HG03064 (cell line): ENCODE measurements around the gene IL15.

Source experiments
- ATAC-seq: cut with Tn5 transposase; IDR thresholded peaks from one replicate; pipeline ENCODE4 v1.9.1; 2021; ENCODE audit warnings: low read depth; ENCODE audit not compliant: unreplicated experiment

IL15 gene

DNA sequence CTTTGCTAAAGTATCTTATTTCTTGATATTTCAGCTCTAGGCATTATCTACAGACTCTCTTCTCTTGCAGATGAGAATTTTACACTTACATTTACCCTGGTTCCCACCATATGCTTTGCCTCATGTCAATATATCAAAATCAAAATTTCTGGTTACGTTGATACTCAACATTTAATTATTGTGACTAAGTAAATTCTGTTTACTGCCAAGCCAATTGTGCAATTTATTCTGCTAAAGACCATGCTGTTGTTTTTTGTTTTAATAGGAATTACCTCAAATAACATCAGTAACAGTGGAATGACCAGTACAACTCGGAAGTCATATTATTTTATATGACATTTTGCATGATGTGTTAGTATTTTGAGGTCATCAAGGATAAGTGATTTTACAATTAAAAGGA is 125.5 kb downstream of the IL15 start:
- no peak for ATAC-seq

DNA sequence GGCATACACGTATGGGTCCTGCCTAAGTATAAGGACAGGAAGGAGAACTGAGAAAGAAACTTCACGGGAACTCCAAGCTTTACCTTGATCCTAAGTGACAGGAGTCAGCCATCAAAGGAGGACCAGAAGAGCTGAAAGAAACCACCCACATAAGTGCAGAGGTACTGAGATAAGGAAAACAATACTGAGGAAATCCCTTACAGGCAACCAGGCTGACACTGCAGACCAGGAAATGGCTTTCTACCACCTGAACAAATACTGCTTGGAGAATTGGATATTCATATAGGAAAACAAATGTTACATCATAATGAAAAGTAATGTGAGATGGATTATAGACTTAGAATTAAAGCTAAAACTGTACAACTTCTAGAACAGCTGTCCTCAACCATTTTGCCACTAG is 127.0 kb downstream of the IL15 start:
- no peak for ATAC-seq

DNA sequence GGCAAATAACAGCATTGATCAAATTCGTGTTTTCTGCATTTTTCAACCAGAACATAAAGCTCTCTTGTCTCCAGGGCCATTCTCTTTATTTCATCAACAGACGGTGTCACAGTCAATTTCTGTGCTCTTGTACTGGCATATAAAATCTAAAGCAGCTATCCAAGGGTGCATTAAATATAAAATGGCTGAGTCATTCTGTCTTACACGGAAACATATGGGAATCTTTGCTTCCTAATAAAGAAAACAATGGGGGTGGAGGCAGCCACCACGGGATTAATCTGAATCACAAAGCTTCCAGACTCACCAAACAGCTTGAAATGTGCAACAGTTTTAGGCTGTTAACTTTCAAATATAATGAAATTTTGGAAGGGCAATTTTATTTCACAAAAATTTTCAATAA is 132.6 kb downstream of the IL15 start:
- no peak for ATAC-seq

DNA sequence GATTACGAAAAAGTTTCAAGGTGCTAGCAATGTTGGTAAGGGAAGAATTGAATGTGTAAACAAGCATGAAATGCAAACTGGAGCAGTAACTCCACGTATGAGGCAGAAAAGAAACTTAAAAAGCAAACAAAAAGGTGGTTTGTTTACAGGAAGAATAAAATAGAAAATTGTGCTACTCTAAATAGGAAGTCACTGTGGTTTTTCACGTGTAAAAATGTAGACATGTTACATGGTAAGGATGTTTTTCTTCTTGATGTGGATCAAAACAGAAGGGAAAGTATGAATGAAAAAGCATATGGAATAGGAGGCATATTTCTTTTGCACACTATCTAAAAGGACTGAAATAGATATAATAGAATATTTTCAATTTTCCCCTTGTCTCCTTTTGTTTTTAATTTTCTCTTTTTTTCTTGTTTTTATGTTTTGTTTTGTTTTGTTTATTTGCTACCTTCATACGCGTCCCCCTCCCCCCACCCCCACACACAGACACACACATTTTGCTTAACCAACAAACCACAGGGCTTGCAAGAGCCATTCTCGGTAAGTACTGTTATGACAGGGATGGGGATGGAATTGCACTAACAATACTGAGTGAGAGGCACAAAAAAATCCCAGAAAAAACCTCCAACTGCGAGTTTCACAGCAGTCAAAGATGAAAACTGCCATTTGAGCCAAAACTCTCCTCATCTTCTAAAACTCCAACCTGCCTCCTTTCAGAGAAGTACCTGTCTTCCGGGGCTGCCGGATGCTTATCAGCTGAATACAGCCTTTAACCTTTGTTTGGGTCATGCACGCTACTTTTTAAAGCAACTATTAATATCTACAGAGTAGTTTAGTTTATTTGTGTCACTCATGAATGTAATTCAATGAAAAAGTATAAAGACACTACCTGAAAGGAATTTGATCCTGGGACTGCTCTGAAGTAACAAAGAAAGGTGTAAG is 135.8 kb downstream of the IL15 start:
- ATAC-seq: no peak

DNA sequence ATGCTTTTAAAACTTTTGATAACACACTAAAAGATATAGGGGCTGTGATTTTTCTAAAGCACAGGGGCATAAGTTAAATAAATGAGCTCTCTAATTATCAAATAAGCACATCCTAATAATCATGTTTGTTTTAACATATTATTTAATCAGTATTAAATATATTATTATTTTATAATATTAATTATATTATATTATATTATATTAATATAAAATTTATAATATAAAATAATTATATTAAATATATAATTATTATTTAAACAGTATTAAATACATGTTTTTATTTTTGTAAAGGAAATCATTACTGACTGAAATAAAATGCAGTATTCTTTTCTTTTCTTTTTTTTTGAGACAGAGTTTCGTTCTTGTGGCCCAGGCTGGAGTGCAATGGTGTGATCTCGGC is 136.5 kb downstream of the IL15 start:
- ATAC-seq: no peak

DNA sequence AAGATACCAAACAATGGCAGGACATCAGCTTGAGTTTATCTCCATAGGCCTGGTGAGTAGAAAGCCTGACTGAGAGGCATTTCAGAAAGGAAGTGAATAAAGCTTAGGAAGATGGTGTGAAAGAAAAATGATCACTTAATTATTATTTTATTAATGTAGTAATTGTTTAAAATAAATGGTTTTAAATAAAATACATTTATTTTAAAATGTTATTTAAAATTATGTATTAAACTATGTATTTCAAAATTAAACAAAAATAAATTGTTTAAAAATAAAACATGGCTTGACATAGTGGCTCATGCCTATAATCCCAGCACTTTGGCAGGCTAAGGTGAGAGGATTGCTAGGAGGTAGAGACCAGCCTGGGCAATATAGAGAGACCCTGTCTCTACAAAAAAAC is 145.8 kb downstream of the IL15 start:
- no peak for ATAC-seq
